ENCODE results near the gene LRFN5. TPM values are rescaled to one million over a fixed set of nuclear protein-coding genes. Genes with fewer than 3 reads are reported as not detected.
"Not testable (repeated sequence)": the region's sequence is repeated elsewhere in the genome, so short reads cannot be mapped to it uniquely, and the experiment has no call there.

Gene LRFN5
- total RNA-seq, 1 experiment from 2014 or later: not detected

- peak; percentile 19; the same call in 1 of the 2 replicates for TF ChIP-seq RAD21 (IDR thresholded peaks at IDR 0.05; ENCODE audit: low read depth)
- no peak for TF ChIP-seq EZH2phosphoT487 (IDR thresholded peaks at IDR 0.05; ENCODE audit: borderline replicate concordance)
- TF ChIP-seq SIN3A (IDR thresholded peaks at IDR 0.05; ENCODE audit: low read depth): no peak
- no peak for TF ChIP-seq POLR2AphosphoS5 (IDR thresholded peaks at IDR 0.05; ENCODE audit: low read depth, low read length)
- TF ChIP-seq JUND (IDR thresholded peaks at IDR 0.05): no peak
- H3K9me3 ChIP-seq (ENCODE audit: control insufficient read depth in 1 of 2, insufficient read depth in 1 of 2, low read depth in 1 of 2, low read length in 2 of 2): no peaks in the 10 kb centered on the region
- no peak overlapping the region for H3K9ac ChIP-seq (ENCODE audit: low read length)
- intact Hi-C loops (cut with micrococcal nuclease): no loop called here
- H3K4me3 ChIP-seq (replicated peaks in 1 of 2; ENCODE audit: low read depth in 1 of 2, low read length in 2 of 2): no peak overlapping the region
- ChIA-PET POLR2A (no interaction called here), CTCF (no interaction called here), RAD21 (ENCODE audit: low non-redundant PET in 1 of 2, low total read pairs in 2 of 2, uncharacterized antibody in 2 of 2, unreplicated experiment in 2 of 2) (no interaction called here)
- no TSS peak for BruUV-seq (replicated peaks)
- H3K4me2 ChIP-seq (ENCODE audit: low read length): no peak overlapping the region
- no peaks in the 10 kb centered on the region for H3K9me2 ChIP-seq (ENCODE audit: insufficient read depth)
- ATAC-seq: no peak
- H3K27me3 ChIP-seq (ENCODE audit: insufficient read depth, low read length): no peaks in the 10 kb centered on the region
- no peak overlapping the region for H3K27ac ChIP-seq (ENCODE audit: low read depth, low read length)
- H3K4me1 ChIP-seq (ENCODE audit: control insufficient read depth in 1 of 2, insufficient read depth in 2 of 2, low read length in 2 of 2): no peaks in the 10 kb centered on the region
- H2AFZ ChIP-seq (ENCODE audit: low read depth, low read length, poor library complexity, severe bottlenecking): no peak overlapping the region
- H4K20me1 ChIP-seq (ENCODE audit: insufficient read depth): no peaks in the 10 kb centered on the region
- H3K79me2 ChIP-seq (ENCODE audit: insufficient read depth, low read length): no peaks in the 10 kb centered on the region
- H3K36me3 ChIP-seq (ENCODE audit: control insufficient read depth in 1 of 2, insufficient read depth in 2 of 2, low read length in 2 of 2): no peaks in the 10 kb centered on the region
- DNase-seq (ENCODE audit: low read depth, low spot score): no peak
Measured at GRCh38 chr14:41586237-41586636, 20.4 kb upstream of the LRFN5 start.

- no peak for DNase-seq (ENCODE audit: low read depth, low spot score)
- RAD21 ChIA-PET (ENCODE audit: low non-redundant PET in 1 of 2, low total read pairs in 2 of 2, uncharacterized antibody in 2 of 2, unreplicated experiment in 2 of 2): no interaction called here
- Histone ChIP-seq H4K20me1 (ENCODE audit: insufficient read depth) (no peaks in the 10 kb centered on the region), H3K4me2 (ENCODE audit: low read length) (no peak overlapping the region), H3K36me3 (ENCODE audit: control insufficient read depth in 1 of 2, insufficient read depth in 2 of 2, low read length in 2 of 2) (no peaks in the 10 kb centered on the region), H3K4me3 (replicated peaks in 1 of 2; ENCODE audit: low read depth in 1 of 2, low read length in 2 of 2) (no peak overlapping the region), H3K27ac (ENCODE audit: low read depth, low read length) (no peak overlapping the region), H3K27me3 (ENCODE audit: insufficient read depth, low read length) (no peaks in the 10 kb centered on the region), H3K9ac (ENCODE audit: low read length) (no peak overlapping the region), H3K4me1 (ENCODE audit: control insufficient read depth in 1 of 2, insufficient read depth in 2 of 2, low read length in 2 of 2) (no peaks in the 10 kb centered on the region), H3K9me2 (ENCODE audit: insufficient read depth) (no peaks in the 10 kb centered on the region), H2AFZ (ENCODE audit: low read depth, low read length, poor library complexity, severe bottlenecking) (no peak overlapping the region), H3K9me3 (ENCODE audit: control insufficient read depth in 1 of 2, insufficient read depth in 1 of 2, low read depth in 1 of 2, low read length in 2 of 2) (no peaks in the 10 kb centered on the region), H3K79me2 (ENCODE audit: insufficient read depth, low read length) (no peaks in the 10 kb centered on the region)
- CTCF ChIA-PET: interaction anchor here (0.6 kb wide), 1 partner anchor 34 kb away, joined by 3 read pairs; no protein-coding TSS in a partner anchor
- intact Hi-C loops (cut with micrococcal nuclease): loop anchor here (10.0 kb wide), 1 partner anchor 1183 kb away; no protein-coding TSS in a partner anchor
- POLR2A ChIA-PET: no interaction called here
- BruUV-seq (replicated peaks): no TSS peak
- TF ChIP-seq EZH2phosphoT487 (IDR thresholded peaks at IDR 0.05; ENCODE audit: borderline replicate concordance): no peak
- TF ChIP-seq POLR2A (IDR thresholded peaks at IDR 0.05; ENCODE audit: borderline replicate concordance, extremely low read depth, insufficient read depth, insufficient read length): no peak
- no peak for TF ChIP-seq EGR1 (IDR thresholded peaks at IDR 0.05; ENCODE audit: low read depth)
- no peak for TF ChIP-seq ATF3 (IDR thresholded peaks at IDR 0.05)
- no peak for TF ChIP-seq CEBPB (IDR thresholded peaks at IDR 0.05; ENCODE audit: low read depth)
- no peak for TF ChIP-seq CBX3 (IDR thresholded peaks at IDR 0.05; ENCODE audit: low read depth)
- no peak for ATAC-seq
Measured at GRCh38 chr14:41597647-41598046, 9.0 kb upstream of the LRFN5 start.

- H4K20me1 ChIP-seq (ENCODE audit: insufficient read depth); DNase-seq (ENCODE audit: low read depth, low spot score); H3K9ac ChIP-seq (ENCODE audit: low read length); H3K4me3 ChIP-seq (replicated peaks in 1 of 2; ENCODE audit: low read depth in 1 of 2, low read length in 2 of 2); H3K36me3 ChIP-seq (ENCODE audit: control insufficient read depth in 1 of 2, insufficient read depth in 2 of 2, low read length in 2 of 2); ATAC-seq; H3K27me3 ChIP-seq (ENCODE audit: insufficient read depth, low read length); POLR2A ChIA-PET; H3K27ac ChIP-seq (ENCODE audit: low read depth, low read length); H3K9me2 ChIP-seq (ENCODE audit: insufficient read depth); H3K9me3 ChIP-seq (ENCODE audit: control insufficient read depth in 1 of 2, insufficient read depth in 1 of 2, low read depth in 1 of 2, low read length in 2 of 2); H3K4me2 ChIP-seq (ENCODE audit: low read length); BruUV-seq (replicated peaks); RAD21 ChIA-PET (ENCODE audit: low non-redundant PET in 1 of 2, low total read pairs in 2 of 2, uncharacterized antibody in 2 of 2, unreplicated experiment in 2 of 2); H3K4me1 ChIP-seq (ENCODE audit: control insufficient read depth in 1 of 2, insufficient read depth in 2 of 2, low read length in 2 of 2); H3K79me2 ChIP-seq (ENCODE audit: insufficient read depth, low read length): not testable (repeated sequence)
- CTCF ChIA-PET: interaction anchor here (1.4 to 1.8 kb wide), 3 partner anchors 10 to 1182 kb away, joined by 3 to 11 read pairs (median 4); no protein-coding TSS in a partner anchor
- intact Hi-C loops (cut with micrococcal nuclease): loop anchor here (5.0 to 10.0 kb wide), 2 partner anchors 318 to 1185 kb away; no protein-coding TSS in a partner anchor
- H2AFZ ChIP-seq (ENCODE audit: low read depth, low read length, poor library complexity, severe bottlenecking): peak overlapping the region; percentile 68
Measured at GRCh38 chr14:41599805-41600385, 6.8 kb upstream of the LRFN5 start.

All from HCT116 (cell line).